Neural cell (in vitro differentiated cells): Measurements from ENCODE around the gene PAK5.

Experiments
- EP300 ChIP-seq: fragments of 450-650 bp; conservative IDR thresholded peaks from 2 replicates; pipeline ENCODE4 v1.6.1; 2014; ENCODE audit warnings: antibody characterized with exemption, mild to moderate bottlenecking, moderate library complexity; ENCODE audit not compliant: poor library complexity, severe bottlenecking
- EZH2 ChIP-seq: fragments of 200-600, 300-800 bp; shearing (Covaris generic), sonication (generic); IDR thresholded peaks from 2 replicates; pipeline ENCODE4 v1.6.1; 2014; ENCODE audit warnings: antibody characterized with exemption, low read length, borderline replicate concordance, mild to moderate bottlenecking; ENCODE audit not compliant: insufficient read depth, poor library complexity, severe bottlenecking
- MXI1 ChIP-seq: fragments of 450-650 bp; conservative IDR thresholded peaks from 2 replicates; pipeline ENCODE4 v1.6.1; 2014; ENCODE audit warnings: antibody characterized with exemption, mild to moderate bottlenecking; ENCODE audit not compliant: poor library complexity, severe bottlenecking
- POLR2AphosphoS5 ChIP-seq: IDR thresholded peaks from 2 replicates; pipeline ENCODE4 v1.6.1; 2012
- RAD21 ChIP-seq: fragments of 450-650 bp; conservative IDR thresholded peaks from 2 replicates; pipeline ENCODE4 v1.6.1; 2014; ENCODE audit warnings: antibody characterized with exemption, mild to moderate bottlenecking, moderate library complexity
- SMC3 ChIP-seq: fragments of 450-650 bp; conservative IDR thresholded peaks from 2 replicates; pipeline ENCODE4 v1.6.1; 2014; ENCODE audit warnings: antibody characterized with exemption, mild to moderate bottlenecking, moderate library complexity; ENCODE audit not compliant: poor library complexity
- TAF1 ChIP-seq: IDR thresholded peaks from 2 replicates; pipeline ENCODE4 v1.6.1; 2012; ENCODE audit warnings: low read depth
- TF ChIP-seq, protein P1 (sequence below): fragments of 450-650 bp; IDR thresholded peaks from 2 replicates; pipeline ENCODE4 v1.5.1; 2014; ENCODE audit warnings: antibody characterized with exemption, mild to moderate bottlenecking, moderate library complexity; ENCODE audit not compliant: poor library complexity, severe bottlenecking
- TF ChIP-seq, protein P2 (sequence below): IDR thresholded peaks from 2 replicates; pipeline ENCODE4 v1.6.1; 2012; ENCODE audit warnings: borderline replicate concordance

DNA sequence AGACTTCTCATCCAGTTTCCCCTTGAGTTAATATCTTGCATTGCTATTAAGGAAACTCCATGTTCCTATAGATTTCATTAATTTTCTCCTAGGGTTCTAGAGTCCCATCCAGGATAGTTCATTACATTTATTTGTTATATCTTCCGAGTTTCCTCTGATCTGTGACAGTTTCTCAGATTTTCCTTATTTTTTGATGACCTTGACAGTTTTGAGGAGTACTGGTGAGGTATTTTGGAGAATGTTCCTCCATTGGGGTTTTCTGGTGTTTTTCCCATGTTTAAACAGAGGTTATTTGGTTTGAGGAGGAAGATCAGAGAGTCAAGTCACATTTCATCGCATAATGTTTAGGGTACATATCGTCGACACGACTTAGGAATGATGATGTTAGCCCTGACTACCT is 256.7 kb downstream of the PAK5 start:
- TF ChIP-seq EZH2 (no peak), EP300 (no peak), POLR2AphosphoS5 (no peak), MXI1 (no peak), RAD21 (no peak), TAF1 (no peak), SMC3 (no peak)
- TF ChIP-seq, protein P1, sequence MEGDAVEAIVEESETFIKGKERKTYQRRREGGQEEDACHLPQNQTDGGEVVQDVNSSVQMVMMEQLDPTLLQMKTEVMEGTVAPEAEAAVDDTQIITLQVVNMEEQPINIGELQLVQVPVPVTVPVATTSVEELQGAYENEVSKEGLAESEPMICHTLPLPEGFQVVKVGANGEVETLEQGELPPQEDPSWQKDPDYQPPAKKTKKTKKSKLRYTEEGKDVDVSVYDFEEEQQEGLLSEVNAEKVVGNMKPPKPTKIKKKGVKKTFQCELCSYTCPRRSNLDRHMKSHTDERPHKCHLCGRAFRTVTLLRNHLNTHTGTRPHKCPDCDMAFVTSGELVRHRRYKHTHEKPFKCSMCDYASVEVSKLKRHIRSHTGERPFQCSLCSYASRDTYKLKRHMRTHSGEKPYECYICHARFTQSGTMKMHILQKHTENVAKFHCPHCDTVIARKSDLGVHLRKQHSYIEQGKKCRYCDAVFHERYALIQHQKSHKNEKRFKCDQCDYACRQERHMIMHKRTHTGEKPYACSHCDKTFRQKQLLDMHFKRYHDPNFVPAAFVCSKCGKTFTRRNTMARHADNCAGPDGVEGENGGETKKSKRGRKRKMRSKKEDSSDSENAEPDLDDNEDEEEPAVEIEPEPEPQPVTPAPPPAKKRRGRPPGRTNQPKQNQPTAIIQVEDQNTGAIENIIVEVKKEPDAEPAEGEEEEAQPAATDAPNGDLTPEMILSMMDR = no peak
- TF ChIP-seq, protein P2, sequence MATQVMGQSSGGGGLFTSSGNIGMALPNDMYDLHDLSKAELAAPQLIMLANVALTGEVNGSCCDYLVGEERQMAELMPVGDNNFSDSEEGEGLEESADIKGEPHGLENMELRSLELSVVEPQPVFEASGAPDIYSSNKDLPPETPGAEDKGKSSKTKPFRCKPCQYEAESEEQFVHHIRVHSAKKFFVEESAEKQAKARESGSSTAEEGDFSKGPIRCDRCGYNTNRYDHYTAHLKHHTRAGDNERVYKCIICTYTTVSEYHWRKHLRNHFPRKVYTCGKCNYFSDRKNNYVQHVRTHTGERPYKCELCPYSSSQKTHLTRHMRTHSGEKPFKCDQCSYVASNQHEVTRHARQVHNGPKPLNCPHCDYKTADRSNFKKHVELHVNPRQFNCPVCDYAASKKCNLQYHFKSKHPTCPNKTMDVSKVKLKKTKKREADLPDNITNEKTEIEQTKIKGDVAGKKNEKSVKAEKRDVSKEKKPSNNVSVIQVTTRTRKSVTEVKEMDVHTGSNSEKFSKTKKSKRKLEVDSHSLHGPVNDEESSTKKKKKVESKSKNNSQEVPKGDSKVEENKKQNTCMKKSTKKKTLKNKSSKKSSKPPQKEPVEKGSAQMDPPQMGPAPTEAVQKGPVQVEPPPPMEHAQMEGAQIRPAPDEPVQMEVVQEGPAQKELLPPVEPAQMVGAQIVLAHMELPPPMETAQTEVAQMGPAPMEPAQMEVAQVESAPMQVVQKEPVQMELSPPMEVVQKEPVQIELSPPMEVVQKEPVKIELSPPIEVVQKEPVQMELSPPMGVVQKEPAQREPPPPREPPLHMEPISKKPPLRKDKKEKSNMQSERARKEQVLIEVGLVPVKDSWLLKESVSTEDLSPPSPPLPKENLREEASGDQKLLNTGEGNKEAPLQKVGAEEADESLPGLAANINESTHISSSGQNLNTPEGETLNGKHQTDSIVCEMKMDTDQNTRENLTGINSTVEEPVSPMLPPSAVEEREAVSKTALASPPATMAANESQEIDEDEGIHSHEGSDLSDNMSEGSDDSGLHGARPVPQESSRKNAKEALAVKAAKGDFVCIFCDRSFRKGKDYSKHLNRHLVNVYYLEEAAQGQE = no peak
